ENCODE measurements around the gene OSBPL6.

GRCh38 chr2:178322068-178322467, 127.8 kb downstream of the OSBPL6 start:
- no peak for TF ChIP-seq GATA2 (IDR thresholded peaks at IDR 0.05; ENCODE audit: low read depth, low read length)
- TF ChIP-seq GATA3 (IDR thresholded peaks at IDR 0.05; ENCODE audit: low read depth, low read length): no peak

All from SH-SY5Y (cell line).